Measurements from ENCODE around the gene LTO1.

The LTO1 gene

GRCh38 chr11:69657456-69657910 is 17.7 kb downstream of the LTO1 start:
- no peak for DNase-seq

- no peak for DNase-seq
Observed at GRCh38 chr11:69656536-69657455, 18.4 kb downstream of the LTO1 start.

GRCh38 chr11:69655479-69656428 is 19.4 kb downstream of the LTO1 start:
- DNase-seq = no peak

GRCh38 chr11:69654660-69655478 is 20.3 kb downstream of the LTO1 start:
- DNase-seq = no peak

- DNase-seq = no peak
Observed at GRCh38 chr11:69654001-69654659, 21.0 kb downstream of the LTO1 start.

GRCh38 chr11:69653406-69653960 is 21.7 kb downstream of the LTO1 start:
- DNase-seq = no peak

GRCh38 chr11:69652999-69653398 is 22.2 kb downstream of the LTO1 start:
- no peak for DNase-seq

GRCh38 chr11:69651834-69652620 is 23.1 kb downstream of the LTO1 start:
- DNase-seq = no peak

GRCh38 chr11:69650832-69651344 is 24.3 kb downstream of the LTO1 start:
- no peak for DNase-seq

GRCh38 chr11:69650081-69650831 is 24.9 kb downstream of the LTO1 start:
- no peak for DNase-seq

GRCh38 chr11:69649576-69649900 is 25.6 kb downstream of the LTO1 start:
- no peak for DNase-seq

- DNase-seq = no peak
Observed at GRCh38 chr11:69648679-69649575, 26.2 kb downstream of the LTO1 start.

GRCh38 chr11:69647761-69648497 is 27.2 kb downstream of the LTO1 start:
- no peak for DNase-seq

- no peak for DNase-seq
Observed at GRCh38 chr11:69647390-69647748, 27.8 kb downstream of the LTO1 start.

GRCh38 chr11:69646493-69647389 is 28.4 kb downstream of the LTO1 start:
- no peak for DNase-seq

- DNase-seq = no peak
Observed at GRCh38 chr11:69645801-69646492, 29.2 kb downstream of the LTO1 start.
